ENCODE data around the gene CES2.

The CES2 gene

DNA sequence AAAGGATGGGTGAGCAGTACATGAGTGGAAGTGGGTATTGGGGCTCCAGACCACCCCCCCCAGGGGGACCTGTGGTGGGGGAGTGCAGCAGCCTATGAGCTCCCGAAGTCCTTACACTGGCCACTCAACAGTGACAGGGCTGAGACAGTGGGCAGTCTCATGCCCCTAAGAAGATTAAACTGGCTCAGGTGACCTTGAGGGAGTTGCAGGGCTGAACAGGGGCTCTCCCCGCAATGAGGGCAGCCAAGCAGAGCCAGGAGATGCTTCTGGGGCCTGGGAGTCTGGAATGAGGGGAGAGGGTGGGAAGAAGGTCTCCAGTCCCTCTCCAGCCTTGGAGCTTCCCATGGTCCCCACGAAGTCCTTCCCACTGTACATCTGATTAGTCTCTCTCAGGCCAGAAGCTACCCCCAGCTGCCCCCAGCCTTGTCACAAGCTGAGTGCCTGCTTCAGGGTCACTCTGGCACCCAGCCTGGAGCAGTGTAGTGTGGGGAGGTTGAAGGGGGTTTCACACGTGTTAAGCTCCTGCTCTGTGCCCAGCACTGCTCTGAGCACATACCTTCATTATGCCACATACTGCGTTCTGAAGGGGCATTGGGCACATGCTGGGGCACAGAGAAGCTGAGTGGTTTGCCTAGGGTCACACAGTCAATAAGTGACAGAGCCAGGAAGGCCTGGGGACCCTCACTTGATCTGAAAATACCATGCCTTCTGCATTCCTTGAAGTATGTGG, 15.6 kb upstream of the CES2 start:
- DNase-seq (ENCODE audit: low read depth): no peak
- TF ChIP-seq, protein P1, sequence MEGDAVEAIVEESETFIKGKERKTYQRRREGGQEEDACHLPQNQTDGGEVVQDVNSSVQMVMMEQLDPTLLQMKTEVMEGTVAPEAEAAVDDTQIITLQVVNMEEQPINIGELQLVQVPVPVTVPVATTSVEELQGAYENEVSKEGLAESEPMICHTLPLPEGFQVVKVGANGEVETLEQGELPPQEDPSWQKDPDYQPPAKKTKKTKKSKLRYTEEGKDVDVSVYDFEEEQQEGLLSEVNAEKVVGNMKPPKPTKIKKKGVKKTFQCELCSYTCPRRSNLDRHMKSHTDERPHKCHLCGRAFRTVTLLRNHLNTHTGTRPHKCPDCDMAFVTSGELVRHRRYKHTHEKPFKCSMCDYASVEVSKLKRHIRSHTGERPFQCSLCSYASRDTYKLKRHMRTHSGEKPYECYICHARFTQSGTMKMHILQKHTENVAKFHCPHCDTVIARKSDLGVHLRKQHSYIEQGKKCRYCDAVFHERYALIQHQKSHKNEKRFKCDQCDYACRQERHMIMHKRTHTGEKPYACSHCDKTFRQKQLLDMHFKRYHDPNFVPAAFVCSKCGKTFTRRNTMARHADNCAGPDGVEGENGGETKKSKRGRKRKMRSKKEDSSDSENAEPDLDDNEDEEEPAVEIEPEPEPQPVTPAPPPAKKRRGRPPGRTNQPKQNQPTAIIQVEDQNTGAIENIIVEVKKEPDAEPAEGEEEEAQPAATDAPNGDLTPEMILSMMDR (conservative IDR thresholded peaks at IDR 0.05; ENCODE audit: low read depth, low read length): no peak
- no peak overlapping the region for H3K4me3 ChIP-seq (ENCODE audit: low read length)

DNA sequence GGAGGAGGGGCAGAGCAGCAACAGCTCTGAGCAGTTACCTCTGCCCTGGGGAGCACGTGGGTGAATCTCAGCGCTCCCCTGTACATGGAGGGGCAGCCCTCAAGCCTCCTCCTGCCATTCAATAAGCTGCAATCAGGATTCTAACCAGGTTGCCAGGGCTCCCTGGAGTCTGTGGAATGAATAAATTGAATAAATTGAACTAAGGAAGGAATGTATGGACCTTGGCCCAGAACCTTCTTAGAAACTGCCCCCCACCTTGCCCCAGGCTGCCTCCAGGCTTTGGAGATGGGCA, 15.1 kb upstream of the CES2 start:
- TF ChIP-seq, protein P1 (conservative IDR thresholded peaks at IDR 0.05; ENCODE audit: low read depth, low read length): no peak
- no peak for DNase-seq (ENCODE audit: low read depth)
- H3K4me3 ChIP-seq (ENCODE audit: low read length): no peak overlapping the region

GRCh38 chr16:66920924-66921680, 14.2 kb upstream of the CES2 start:
- TF ChIP-seq, protein P1 (conservative IDR thresholded peaks at IDR 0.05; ENCODE audit: low read depth, low read length): no peak
- no peak overlapping the region for H3K4me3 ChIP-seq (ENCODE audit: low read length)
- no peak for DNase-seq (ENCODE audit: low read depth)

DNA sequence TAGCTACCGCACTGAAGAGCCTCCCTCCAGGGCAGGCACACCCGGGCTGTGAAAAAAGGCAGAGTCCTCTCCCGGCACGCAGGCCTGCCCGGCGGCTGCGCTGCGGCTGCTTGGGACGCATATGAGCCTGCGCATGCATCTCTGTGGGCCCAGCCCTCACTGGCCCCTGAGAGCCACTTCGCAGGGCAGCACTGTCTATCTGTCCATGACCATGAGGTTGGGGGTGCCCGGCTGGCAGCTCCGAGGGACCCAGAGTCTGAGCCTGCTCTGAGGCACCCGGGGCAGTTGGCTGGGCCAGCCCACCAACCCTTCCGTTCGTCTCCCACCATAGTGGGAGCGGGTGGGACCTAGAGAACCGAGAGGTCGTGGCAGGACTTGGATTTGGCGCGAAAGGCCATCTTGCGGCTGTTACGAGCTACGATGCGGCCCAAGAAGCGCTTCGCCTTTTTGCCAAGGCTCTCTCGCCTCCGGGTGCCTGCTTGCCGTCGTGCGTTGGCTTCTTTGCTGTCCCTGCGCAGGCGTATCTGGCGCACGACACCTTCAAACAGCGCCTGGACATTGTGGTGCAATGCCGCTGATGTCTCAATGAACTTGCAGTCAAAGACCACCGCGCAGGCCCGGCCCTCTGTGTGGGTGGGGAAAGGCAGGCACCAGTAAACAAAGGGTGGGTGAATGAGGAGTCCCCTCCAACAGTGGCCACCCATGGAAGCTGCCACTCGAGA, 13.4 kb upstream of the CES2 start:
- TF ChIP-seq, protein P1 (conservative IDR thresholded peaks at IDR 0.05; ENCODE audit: low read depth, low read length): no peak
- no peak for DNase-seq (ENCODE audit: low read depth)

DNA sequence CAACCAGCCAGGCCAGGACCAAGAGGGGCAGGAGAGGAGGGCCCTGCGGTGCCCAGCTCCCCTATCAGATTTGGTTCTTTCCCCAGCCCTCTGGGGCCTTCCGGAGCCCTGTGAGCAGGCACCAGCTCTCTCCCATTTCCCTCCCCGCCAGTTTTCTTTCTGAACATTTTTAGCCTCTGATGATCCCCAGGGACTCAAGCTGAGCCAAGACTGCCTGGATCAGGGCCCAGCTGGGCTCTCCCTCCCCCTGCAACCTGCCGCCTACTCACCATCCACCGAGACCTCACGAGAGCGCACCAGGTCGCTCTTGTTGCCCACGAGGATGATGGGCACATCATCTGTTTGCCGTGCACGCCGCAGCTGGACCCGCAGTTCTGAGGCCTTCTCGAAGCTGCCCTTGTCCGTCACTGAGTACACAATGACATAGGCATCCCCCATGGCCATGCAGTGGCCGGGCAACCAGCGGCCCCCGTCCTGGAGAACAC, 12.0 kb upstream of the CES2 start:
- peak overlapping the region; percentile 15 for H3K4me3 ChIP-seq (ENCODE audit: low read length)
- TF ChIP-seq, protein P1 (conservative IDR thresholded peaks at IDR 0.05; ENCODE audit: low read depth, low read length): no peak
- DNase-seq (ENCODE audit: low read depth): no peak

More for the DNA sequence above, 13.4 kb upstream of the CES2 start:
- no peak overlapping the region for H3K4me3 ChIP-seq (ENCODE audit: low read length)

- H3K4me3 ChIP-seq (ENCODE audit: low read length): peak overlapping the region; percentile 52
- DNase-seq (ENCODE audit: low read depth): no peak
- TF ChIP-seq, protein P1 (conservative IDR thresholded peaks at IDR 0.05; ENCODE audit: low read depth, low read length): no peak
Measured at GRCh38 chr16:66923866-66924265, 11.4 kb upstream of the CES2 start.
